ENCODE data around the gene LYZL2. TPM values are rescaled to one million over a fixed set of nuclear protein-coding genes. Genes with fewer than 3 reads are reported as not detected.
A peak's percentile ranks its signal among the peaks of the same experiment; 100 is the strongest.
"Not testable (repeated sequence)": the region's sequence is repeated elsewhere in the genome, so short reads cannot be mapped to it uniquely, and the experiment has no call there.

Gene LYZL2
- not detected for polyA plus RNA-seq (2012; ENCODE audit: low read depth, missing spikeins)

DNA sequence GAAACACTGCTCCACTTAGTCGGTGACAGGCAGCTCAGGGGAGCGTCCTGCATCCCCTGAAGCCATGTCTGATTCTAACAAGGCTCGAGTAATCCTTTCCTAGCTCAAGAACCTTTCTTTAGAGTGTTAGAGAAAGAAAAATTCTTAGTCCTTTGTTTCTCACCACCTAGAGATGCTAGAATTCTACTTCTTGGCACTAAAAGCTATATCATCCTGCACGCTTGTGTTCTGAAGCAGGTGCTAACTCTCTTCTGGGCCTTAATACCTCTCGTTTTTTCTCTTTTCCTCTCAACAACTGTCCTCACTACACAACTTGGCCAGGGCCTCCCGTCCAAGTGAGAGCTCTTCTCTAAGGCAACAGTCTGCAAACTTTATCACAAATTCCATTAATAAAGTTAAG is at the start of gene LYZL2:
Gene LYZL2 (minus strand): TSS at position 101 of the 400 bp plus-strand sequence. CDS start 2,838 bp downstream, outside the sequence.
- no peak for DNase-seq (ENCODE audit: insufficient read length, low spot score)
- no peak for FAIRE-seq
- TF ChIP-seq POLR2AphosphoS5 (IDR thresholded peaks at IDR 0.05; ENCODE audit: low read depth, low read length) (no peak), TAF1 (IDR thresholded peaks at IDR 0.05; ENCODE audit: low read depth, low read length) (no peak), POU2F2 (IDR thresholded peaks at IDR 0.05; ENCODE audit: low read depth, low read length) (no peak), PAX5 (IDR thresholded peaks at IDR 0.05; ENCODE audit: insufficient read depth, low read length, severe bottlenecking) (no peak), POLR2A (IDR thresholded peaks at IDR 0.05; ENCODE audit: low read depth, low read length) (no peak), SPI1 (IDR thresholded peaks at IDR 0.05; ENCODE audit: low read depth, low read length) (no peak)

DNA sequence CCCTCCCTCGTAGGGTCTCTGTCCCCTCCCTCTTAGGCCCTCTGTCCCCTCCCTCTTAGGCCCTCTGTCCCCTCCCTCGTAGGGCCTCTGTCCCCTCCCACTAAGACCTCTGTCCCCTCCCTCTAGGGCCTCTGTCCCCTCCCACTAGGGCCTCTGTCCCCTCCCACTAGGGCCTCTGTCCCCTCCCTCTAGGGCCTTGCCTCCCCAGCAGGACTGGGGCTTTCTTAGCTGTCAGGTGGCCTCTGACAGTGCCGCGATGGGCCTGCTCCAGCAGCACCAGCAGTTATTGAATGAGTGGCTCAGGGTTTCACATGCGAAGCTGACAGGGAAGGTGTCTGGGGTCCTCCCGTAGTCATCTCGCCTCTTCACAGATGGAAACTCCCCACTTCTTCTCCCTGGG is 48.1 kb upstream of the LYZL2 start:
- FAIRE-seq; DNase-seq (ENCODE audit: insufficient read length, low spot score): not testable (repeated sequence)

DNA sequence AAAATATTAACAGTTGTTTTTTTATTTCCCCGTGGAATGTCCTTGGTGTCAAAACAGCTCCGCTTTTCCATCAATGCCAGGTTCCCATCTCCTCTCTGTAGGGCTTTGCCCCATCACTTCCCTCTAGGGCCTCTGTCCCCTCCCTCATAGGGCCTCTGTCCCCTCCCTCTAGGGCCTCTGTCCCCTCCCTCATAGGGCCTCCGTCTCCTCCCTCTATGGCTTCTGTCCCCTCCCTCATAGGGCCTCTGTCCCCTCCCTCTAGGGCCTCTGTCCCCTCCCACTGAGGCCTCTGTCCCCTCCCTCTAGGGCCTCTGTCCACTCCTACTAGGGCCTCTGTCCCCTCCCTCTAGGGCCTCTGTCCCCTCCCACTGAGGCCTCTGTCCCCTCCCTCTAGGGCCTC is 47.6 kb upstream of the LYZL2 start:
- DNase-seq (ENCODE audit: insufficient read length, low spot score); FAIRE-seq: not testable (repeated sequence)

DNA sequence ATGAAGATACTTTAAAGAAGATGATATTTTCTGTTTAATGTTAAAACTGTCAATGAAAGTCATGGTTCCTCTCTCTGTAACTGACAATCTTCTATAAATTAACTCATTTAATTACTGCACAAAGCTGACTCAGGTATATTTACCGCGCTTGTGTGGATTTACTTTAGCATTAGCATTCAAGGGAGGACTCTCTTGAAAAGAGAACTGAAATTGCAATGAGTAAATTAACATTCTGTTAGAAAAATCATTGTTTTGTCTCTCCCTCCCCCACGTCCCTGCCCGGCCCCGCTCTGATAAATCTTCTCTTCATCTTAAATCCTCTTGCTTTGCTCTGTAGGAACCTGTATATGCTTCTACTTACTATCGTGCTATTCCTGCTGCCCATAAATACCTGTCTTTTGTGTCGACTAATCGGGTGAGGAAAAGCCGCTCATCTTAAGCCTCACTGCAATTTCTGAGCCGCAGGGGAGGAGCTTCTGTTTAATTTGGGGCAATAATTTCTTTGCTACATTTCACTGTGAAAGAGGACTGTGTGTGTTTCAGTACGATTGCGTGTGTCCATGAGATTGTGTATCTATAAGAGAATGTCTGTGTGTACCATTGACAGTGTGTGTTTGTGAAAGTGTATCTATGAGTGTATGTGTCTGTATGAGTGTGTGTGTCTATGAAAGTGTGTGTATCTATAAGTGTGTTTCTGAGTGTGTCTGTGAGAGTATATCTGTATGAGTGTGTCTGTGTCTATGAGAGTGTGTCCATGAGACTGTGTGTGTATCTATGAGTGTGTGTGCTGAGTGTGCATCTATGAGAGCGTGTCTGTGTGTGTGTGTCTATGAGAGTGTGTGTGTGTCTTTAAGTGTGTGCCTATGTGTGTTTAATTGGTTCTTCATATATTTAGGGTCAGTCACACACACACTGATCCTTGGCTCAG is 46.5 kb upstream of the LYZL2 start:
- DNase-seq (ENCODE audit: insufficient read length, low spot score) (no peak), FAIRE-seq (peak; percentile 59)
- TF ChIP-seq POU2F2 (IDR thresholded peaks at IDR 0.05; ENCODE audit: low read depth, low read length) (no peak), PAX5 (IDR thresholded peaks at IDR 0.05; ENCODE audit: insufficient read depth, low read length, severe bottlenecking) (no peak), POLR2A (IDR thresholded peaks at IDR 0.05; ENCODE audit: low read depth, low read length) (no peak)

DNA sequence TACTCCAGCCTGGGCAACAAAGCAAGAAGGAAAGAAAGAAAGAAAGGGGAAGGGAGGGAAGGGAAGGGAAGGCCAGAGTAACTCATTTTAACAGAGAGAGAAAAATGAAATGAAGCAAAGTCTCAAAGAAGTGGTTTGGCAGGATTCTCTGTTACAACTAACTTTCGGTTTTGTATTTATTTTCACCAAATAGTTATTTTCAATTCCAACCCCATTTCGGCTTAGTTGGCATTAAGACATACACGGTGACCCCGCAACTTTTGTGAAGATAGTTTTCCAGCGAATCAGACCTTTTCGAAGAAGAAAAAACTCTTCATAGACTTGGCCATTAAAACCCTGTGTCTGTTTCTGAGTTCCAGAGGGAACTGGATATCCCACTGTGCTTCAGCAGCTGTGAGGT is 45.2 kb upstream of the LYZL2 start:
- FAIRE-seq, result no peak
- no peak for DNase-seq (ENCODE audit: insufficient read length, low spot score)
- TF ChIP-seq SPI1 (IDR thresholded peaks at IDR 0.05; ENCODE audit: low read depth, low read length) (no peak), POLR2AphosphoS5 (IDR thresholded peaks at IDR 0.05; ENCODE audit: low read depth, low read length) (no peak)

DNA sequence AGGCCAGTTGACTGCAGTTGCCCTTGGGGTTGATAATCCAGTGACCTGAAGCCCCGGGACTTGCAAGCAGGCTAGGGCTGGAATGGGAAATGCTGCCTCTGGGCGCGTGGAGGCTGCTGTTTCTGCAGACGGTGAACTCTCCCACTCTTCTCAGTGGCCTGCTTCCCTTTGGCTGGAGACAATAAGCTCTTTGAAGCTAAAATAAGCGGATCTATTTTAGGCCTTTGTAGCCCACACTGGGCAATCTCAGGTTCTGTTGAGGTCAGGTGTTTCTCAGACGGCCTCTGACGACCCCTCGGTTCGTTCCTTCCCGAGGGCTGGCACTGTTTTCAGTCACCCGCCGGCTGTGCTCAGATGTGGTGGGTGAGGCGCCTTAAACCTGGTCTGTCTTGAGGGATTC is 43.7 kb upstream of the LYZL2 start:
- not testable (repeated sequence) for DNase-seq (ENCODE audit: insufficient read length, low spot score); FAIRE-seq

DNA sequence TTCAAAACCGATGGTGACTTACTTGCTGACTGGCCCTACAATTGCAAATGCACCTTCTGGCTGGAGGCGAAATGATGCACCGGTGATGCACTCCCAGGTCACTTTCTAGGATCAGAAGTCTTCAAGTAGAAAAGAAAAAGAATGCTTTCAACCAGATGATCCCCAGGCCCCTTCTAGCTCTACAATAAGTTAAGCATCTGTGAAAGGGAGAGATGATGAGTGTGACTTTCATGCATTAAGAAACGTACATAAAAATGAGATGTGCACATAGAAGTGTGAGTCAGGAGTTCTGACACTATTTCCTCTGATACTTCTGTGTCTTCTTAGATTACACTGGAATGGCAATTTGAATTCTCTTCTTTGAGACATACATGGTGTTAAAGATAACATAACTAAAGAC is 42.8 kb upstream of the LYZL2 start:
- not testable (repeated sequence) for FAIRE-seq; DNase-seq (ENCODE audit: insufficient read length, low spot score)

DNA sequence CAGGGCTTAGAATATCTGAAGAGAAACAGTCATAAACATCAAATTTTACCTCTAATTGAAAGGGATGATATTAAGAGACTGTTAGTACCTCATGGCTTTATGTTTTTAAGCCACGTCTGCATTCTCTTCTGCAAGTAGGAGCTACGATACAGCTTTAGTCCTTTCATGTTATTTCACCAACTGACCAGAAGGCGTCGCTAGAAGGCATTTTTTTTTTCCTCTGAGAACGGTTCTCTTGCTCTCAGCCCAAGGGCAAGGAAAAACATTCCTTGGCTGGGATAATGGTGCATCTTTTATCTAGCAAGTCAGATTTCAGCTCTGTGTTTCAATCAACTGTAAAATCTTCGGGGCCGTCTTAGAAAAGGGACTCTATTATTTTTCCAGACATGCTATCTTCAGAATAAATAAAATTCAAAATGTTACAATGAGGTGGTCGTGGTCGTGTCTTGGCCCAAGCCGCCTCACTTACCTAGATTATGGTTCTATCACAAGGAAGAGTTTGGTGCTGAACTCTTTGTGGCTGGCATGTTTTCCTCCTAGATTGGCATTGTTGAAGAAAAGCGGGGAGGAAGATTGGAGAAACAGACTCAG is 41.6 kb upstream of the LYZL2 start:
- no peak for TF ChIP-seq POU2F2 (IDR thresholded peaks at IDR 0.05; ENCODE audit: low read depth, low read length)
- TF ChIP-seq POLR2A (IDR thresholded peaks at IDR 0.05; ENCODE audit: low read depth, low read length), result no peak
- TF ChIP-seq TAF1 (IDR thresholded peaks at IDR 0.05; ENCODE audit: low read depth, low read length), result no peak
- TF ChIP-seq SPI1 (IDR thresholded peaks at IDR 0.05; ENCODE audit: low read depth, low read length), result no peak
- no peak for TF ChIP-seq PAX5 (IDR thresholded peaks at IDR 0.05; ENCODE audit: insufficient read depth, low read length, severe bottlenecking)
- TF ChIP-seq POLR2AphosphoS5 (IDR thresholded peaks at IDR 0.05; ENCODE audit: low read depth, low read length), result no peak
- FAIRE-seq (peak; percentile 64), DNase-seq (ENCODE audit: insufficient read length, low spot score) (peak; percentile 12)

DNA sequence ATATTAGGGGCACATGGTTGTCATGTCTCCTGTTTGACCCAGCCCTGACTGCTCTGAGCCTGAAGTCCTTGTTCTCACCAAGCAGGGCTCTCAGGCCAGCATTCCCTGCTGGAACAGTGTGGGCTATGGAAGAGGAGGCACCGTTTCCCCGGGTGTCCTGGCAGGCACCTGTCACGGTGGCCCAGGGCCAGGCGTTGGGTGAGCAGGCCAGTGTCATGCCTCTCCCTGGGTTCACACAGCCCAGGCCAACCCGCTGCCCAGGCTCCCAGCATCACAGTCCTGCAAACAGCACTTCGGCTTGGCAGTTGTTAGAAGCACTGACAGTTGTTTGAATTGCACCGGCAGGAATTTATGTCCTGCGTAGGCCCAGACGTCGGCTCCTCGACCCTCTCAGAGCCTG is 38.4 kb upstream of the LYZL2 start:
- DNase-seq (ENCODE audit: insufficient read length, low spot score); FAIRE-seq: not testable (repeated sequence)

DNA sequence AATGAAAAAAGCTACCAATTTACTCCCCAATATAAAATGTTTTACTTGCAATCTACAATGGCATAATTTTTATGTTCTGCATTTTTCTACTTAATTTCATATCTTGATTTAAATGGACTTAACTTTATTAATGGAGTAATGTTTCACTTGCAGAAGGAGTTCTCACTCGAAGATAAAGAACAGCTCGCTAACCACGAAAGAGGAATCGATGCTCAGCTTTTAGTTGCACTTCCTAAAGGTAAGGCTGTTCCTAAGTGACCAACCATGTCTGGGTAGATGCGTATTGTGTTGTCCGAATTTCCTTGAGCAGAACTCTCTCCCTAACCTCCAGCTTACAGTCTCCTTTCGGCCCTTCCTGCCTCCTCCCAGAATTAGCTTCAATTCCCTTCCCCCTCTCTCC is 33.9 kb upstream of the LYZL2 start:
- peak; percentile 85 for FAIRE-seq
- not testable (repeated sequence) for DNase-seq (ENCODE audit: insufficient read length, low spot score)

DNA sequence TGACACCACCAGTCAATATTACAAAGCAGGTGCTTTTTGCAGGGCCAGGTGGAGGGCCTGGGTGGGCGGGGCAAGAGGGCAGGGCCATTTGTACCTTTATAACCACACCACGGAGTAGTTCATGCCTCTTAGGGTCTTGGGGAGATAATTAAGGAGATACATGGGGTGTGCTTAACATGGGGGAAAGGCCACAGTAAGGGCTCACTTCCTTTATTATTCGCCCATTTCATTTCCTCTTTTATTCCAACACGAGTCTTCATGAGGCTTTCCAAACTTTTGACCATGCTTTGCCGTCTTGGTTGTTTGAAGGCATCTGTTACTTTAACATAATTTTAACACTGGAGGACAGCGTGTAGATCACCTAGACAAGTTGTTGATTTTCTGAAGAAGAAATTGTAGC is 33.3 kb upstream of the LYZL2 start:
- TF ChIP-seq SPI1 (IDR thresholded peaks at IDR 0.05; ENCODE audit: low read depth, low read length), result peak; percentile 80
- TF ChIP-seq POU2F2 (IDR thresholded peaks at IDR 0.05; ENCODE audit: low read depth, low read length), result no peak
- DNase-seq (ENCODE audit: insufficient read length, low spot score), result no peak
- FAIRE-seq, result peak; percentile 9

DNA sequence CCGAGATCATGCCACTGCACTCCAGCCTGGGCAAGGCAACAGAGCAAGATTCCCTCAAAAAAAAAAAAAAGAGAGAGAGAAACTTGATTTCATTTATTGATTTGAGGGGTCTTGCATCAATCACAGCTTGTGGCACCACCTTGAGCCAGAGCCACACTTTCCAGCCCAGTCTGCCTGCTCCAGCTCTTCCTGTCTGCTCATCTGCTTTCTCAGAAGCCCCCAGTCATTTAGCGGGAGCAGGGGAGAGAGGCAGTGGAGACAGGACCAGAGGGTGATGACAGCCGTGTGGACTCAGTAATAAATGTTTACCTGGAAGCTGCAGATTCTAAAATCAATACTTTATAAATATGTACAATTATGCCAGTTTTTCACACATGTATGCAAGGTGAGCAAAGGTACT is 30.8 kb upstream of the LYZL2 start:
- not testable (repeated sequence) for FAIRE-seq; DNase-seq (ENCODE audit: insufficient read length, low spot score)

Data from GM12891 (cell line).